ENCODE results near the gene NEO1.

- TF ChIP-seq EZH2phosphoT487 (IDR thresholded peaks at IDR 0.05; ENCODE audit: insufficient read depth, low read depth) (no peak), EZH2 (IDR thresholded peaks at IDR 0.05; ENCODE audit: insufficient read depth, poor library complexity, severe bottlenecking) (no peak)
Measured at GRCh38 chr15:73015493-73015892, 36.8 kb upstream of the NEO1 start.
